OCI-LY3 (cell line): ENCODE results near the gene ERAP2.

ENCODE experiments used
- CTCF ChIP-seq: fragments of 200-600, 300-600 bp; sonication (generic); IDR thresholded peaks from 2 replicates; pipeline ENCODE4 v1.5.1; 2014; ENCODE audit warnings: antibody characterized with exemption, low read length, low read depth
- EZH2phosphoT487 ChIP-seq: fragments of 200-600 bp; shearing (Covaris generic); IDR thresholded peaks from 2 replicates; pipeline ENCODE4 v1.6.1; 2018; ENCODE audit warnings: antibody characterized with exemption, mixed run types, low read depth

GRCh38 chr5:96870094-96871026 is 5.9 kb upstream of the ERAP2 start:
- TF ChIP-seq CTCF = no peak
- no peak for TF ChIP-seq EZH2phosphoT487
